Spleen (tissue), 7 donors: ENCODE results near the gene ZBP1.

Experiments
- POLR2A ChIP-seq, 3 donors: fragments of 450-650 bp; IDR thresholded peaks; one replicate each; pipeline ENCODE4 v1.5.1; 2017; ENCODE audit warnings: antibody characterized with exemption in 3 of 3, mild to moderate bottlenecking in 1 of 3
- TF ChIP-seq, protein P1 (sequence below), 11 experiments: fragments of 200-600 bp in 7 of 11; fragments of 450-650 bp in 4 of 11; sonication (generic) in 4 of 11; IDR thresholded peaks in 8 of 11; conservative IDR thresholded peaks in 3 of 11; 1 replicate in 7 of 11; 2 replicates in 4 of 11; pipeline versions ENCODE4 v1.4.0 to v1.8.0; 2016 to 2021; ENCODE audit warnings: antibody characterized with exemption in 11 of 11, inconsistent platforms in 4 of 11, mild to moderate bottlenecking in 1 of 11
- donor health status: DM: no; HTN: no; CAD: no; lungs with moderate emphysema.
- donor health status: DM: no; HTN: no; CAD: no.
- donor health status: DM: no; HTN: no; CAD: no.

- TF ChIP-seq, protein P1, sequence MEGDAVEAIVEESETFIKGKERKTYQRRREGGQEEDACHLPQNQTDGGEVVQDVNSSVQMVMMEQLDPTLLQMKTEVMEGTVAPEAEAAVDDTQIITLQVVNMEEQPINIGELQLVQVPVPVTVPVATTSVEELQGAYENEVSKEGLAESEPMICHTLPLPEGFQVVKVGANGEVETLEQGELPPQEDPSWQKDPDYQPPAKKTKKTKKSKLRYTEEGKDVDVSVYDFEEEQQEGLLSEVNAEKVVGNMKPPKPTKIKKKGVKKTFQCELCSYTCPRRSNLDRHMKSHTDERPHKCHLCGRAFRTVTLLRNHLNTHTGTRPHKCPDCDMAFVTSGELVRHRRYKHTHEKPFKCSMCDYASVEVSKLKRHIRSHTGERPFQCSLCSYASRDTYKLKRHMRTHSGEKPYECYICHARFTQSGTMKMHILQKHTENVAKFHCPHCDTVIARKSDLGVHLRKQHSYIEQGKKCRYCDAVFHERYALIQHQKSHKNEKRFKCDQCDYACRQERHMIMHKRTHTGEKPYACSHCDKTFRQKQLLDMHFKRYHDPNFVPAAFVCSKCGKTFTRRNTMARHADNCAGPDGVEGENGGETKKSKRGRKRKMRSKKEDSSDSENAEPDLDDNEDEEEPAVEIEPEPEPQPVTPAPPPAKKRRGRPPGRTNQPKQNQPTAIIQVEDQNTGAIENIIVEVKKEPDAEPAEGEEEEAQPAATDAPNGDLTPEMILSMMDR (IDR thresholded peaks at IDR 0.05 in 8 of 11, conservative IDR thresholded peaks at IDR 0.05 in 3 of 11): no peak
- no peak for TF ChIP-seq POLR2A (IDR thresholded peaks at IDR 0.05)
Measured at GRCh38 chr20:57617079-57617795, 3.0 kb downstream of the ZBP1 start.
